ENCODE data around the gene PHACTR1.

DNA sequence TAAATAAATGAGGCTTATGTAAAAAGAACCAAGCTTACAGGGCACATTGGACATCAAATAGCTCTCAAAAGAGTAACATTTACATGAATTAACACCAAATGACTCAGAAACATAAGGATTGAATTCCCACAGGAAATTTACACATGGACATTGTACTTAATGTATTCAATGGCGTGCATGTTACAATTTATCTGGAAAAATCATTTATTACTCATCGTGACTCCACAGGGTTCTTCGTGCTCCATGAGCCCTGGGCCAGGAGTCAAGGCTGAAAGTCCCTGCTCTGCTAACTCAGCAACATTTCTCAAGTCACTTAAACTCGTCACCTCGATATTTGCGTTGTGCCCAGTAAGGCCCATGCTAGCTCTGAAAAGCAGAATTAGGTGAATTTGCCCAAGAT, 158.5 kb downstream of the PHACTR1 start:
- TF ChIP-seq, protein P1, sequence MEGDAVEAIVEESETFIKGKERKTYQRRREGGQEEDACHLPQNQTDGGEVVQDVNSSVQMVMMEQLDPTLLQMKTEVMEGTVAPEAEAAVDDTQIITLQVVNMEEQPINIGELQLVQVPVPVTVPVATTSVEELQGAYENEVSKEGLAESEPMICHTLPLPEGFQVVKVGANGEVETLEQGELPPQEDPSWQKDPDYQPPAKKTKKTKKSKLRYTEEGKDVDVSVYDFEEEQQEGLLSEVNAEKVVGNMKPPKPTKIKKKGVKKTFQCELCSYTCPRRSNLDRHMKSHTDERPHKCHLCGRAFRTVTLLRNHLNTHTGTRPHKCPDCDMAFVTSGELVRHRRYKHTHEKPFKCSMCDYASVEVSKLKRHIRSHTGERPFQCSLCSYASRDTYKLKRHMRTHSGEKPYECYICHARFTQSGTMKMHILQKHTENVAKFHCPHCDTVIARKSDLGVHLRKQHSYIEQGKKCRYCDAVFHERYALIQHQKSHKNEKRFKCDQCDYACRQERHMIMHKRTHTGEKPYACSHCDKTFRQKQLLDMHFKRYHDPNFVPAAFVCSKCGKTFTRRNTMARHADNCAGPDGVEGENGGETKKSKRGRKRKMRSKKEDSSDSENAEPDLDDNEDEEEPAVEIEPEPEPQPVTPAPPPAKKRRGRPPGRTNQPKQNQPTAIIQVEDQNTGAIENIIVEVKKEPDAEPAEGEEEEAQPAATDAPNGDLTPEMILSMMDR (IDR thresholded peaks at IDR 0.05; ENCODE audit: insufficient read depth, low read depth, low read length): no peak
- no peak for TF ChIP-seq EZH2 (IDR thresholded peaks at IDR 0.05; ENCODE audit: insufficient read depth, low read length)

Data from astrocyte (in vitro differentiated cells and primary cell).